Lung (tissue), 12 donors: ENCODE measurements around the gene FOXN3. TPM values are rescaled to one million over a fixed set of nuclear protein-coding genes. Genes with fewer than 3 reads are reported as not detected.

Experiments
- ATAC-seq: fragments of 200-7000 bp; cut with Tn5 transposase; one replicate; pipeline ENCODE4 v1.9.1; 2020; ENCODE audit warnings: moderate number of reproducible peaks; ENCODE audit not compliant: insufficient read depth, low FRiP score
- DNase-seq, 3 donors: peaks; one replicate each; pipeline ENCODE4 v3.0.0-alpha.2; 2013 to 2017
- H3K27ac ChIP-seq, 2 donors: one replicate each; pipeline ENCODE4 v1.5.1; 2013; ENCODE audit warnings: mild to moderate bottlenecking in 2 of 2, moderate library complexity in 2 of 2, control low read depth in 1 of 2, inconsistent platforms in 1 of 2, low read depth in 1 of 2, low read length in 1 of 2
- H3K27me3 ChIP-seq, 3 donors: one replicate each; pipeline ENCODE4 v1.5.1; 2013; ENCODE audit warnings: low read length in 2 of 3; ENCODE audit not compliant: control insufficient read depth in 3 of 3, insufficient read depth in 3 of 3
- H3K36me3 ChIP-seq, 4 donors: one replicate each; pipeline ENCODE4 v1.5.1; 2013; ENCODE audit warnings: low read length in 4 of 4, mild to moderate bottlenecking in 1 of 4, moderate library complexity in 1 of 4; ENCODE audit not compliant: control insufficient read depth in 4 of 4, insufficient read depth in 4 of 4
- H3K4me1 ChIP-seq, 5 donors: one replicate each; pipeline ENCODE4 v1.5.1; 2013; ENCODE audit warnings: low read length in 5 of 5, mild to moderate bottlenecking in 2 of 5, moderate library complexity in 1 of 5; ENCODE audit not compliant: control insufficient read depth in 5 of 5, insufficient read depth in 5 of 5
- H3K4me3 ChIP-seq: one replicate; pipeline ENCODE4 v1.5.1; 2013; ENCODE audit warnings: mild to moderate bottlenecking, control low read depth, moderate library complexity
- H3K9ac ChIP-seq, 2 donors: one replicate each; pipeline ENCODE4 v1.5.1; 2013; ENCODE audit warnings: low read length in 2 of 2, control low read depth in 1 of 2; ENCODE audit not compliant: insufficient read depth in 1 of 2
- H3K9me3 ChIP-seq, 4 donors: one replicate each; pipeline ENCODE4 v1.5.1; 2013; ENCODE audit warnings: low read length in 3 of 4, mild to moderate bottlenecking in 1 of 4, moderate library complexity in 1 of 4; ENCODE audit not compliant: control insufficient read depth in 4 of 4, insufficient read depth in 3 of 4
- CTCF ChIP-seq: IDR thresholded peaks from 2 replicates; pipeline ENCODE4 v1.5.1; 2012; ENCODE audit warnings: mild to moderate bottlenecking; ENCODE audit errors: control extremely low read depth, extremely low read depth
- WGBS, 2 donors: extraction: QIAGEN DNeasy Blood & Tissue Kit; methylation state at CpG; one replicate each; pipeline ENCODE4 v1.1.7; 2013; 5-methylcytosine and 5-hydroxymethylcytosine counted together
- polyA plus RNA-seq, 2 donors: library from polyadenylated mRNA; stranded (reverse); fragments of 200-250 nt; gene quantifications; one replicate each; pipeline ENCODE4 v1.2.1, GENCODE V29; 2013
- total RNA-seq, 2 donors: library from RNA; depleted of rRNA in 1 of 2; stranded (reverse); fragments of >200 nt in 1 of 2; gene quantifications; one replicate each; pipeline ENCODE4 v1.2.1, GENCODE V29; 2014 to 2021
- donor health status: control.
- donor health status: control.
- donor health status: Bipolar disorder and iron deficiency.
- donor health status: healthy.
- donor health status: DM: yes; HTN: yes; CAD: no.

The FOXN3 gene
- total and polyA plus RNA-seq, 4 donors: 12.7 to 69.7 (median 34.9) TPM

GRCh38 chr14:89144066-89144465, 273.0 kb downstream of the FOXN3 start:
- TF ChIP-seq CTCF: no peak
- no peaks in the 10 kb centered on the region for H3K27me3 ChIP-seq
- H3K4me1 ChIP-seq: no peaks in the 10 kb centered on the region
- H3K9me3 ChIP-seq: no peaks in the 10 kb centered on the region
- no peak overlapping the region for H3K27ac ChIP-seq
- H3K9ac ChIP-seq: no peak overlapping the region
- no peaks in the 10 kb centered on the region for H3K36me3 ChIP-seq
- DNase-seq: no peak
- WGBS, 2 donors: 90 to 96% methylated on average over 3 of the region's 3 CpGs
- no peak for ATAC-seq
- no peak overlapping the region for H3K4me3 ChIP-seq

DNA sequence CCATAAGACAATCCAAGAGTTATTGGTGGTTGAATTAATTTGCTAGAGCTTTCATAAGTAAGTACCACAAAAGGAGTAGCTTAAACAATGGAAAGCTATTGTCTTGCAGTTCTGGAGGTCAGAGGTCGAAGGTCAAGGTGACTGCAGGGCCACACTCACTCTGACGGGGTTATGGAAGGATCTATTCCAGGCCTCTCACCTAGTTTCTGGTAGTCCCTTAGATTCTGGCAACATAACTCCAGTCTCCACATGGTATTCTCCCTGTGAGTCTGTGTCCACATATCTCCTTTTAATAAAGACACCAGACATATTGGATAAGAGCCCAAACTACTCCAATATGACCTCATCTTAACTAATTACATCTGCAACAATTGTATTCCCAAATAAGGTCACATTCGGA, 273.4 kb downstream of the FOXN3 start:
- Histone ChIP-seq H3K4me3 (no peak overlapping the region), H3K27me3 (no peaks in the 10 kb centered on the region), H3K9ac (no peak overlapping the region), H3K9me3 (no peaks in the 10 kb centered on the region), H3K27ac (no peak overlapping the region), H3K4me1 (no peaks in the 10 kb centered on the region), H3K36me3 (no peaks in the 10 kb centered on the region)
- 88 to 96% methylated on average over 3 of the region's 3 CpGs for WGBS, 2 donors
- DNase-seq (no peak), ATAC-seq (no peak)
- no peak for TF ChIP-seq CTCF

GRCh38 chr14:89142366-89142765, 274.7 kb downstream of the FOXN3 start:
- DNase-seq: no peak
- H3K9ac ChIP-seq: no peak overlapping the region
- WGBS, 2 donors: 88 to 90% methylated on average over 5 of the region's 5 CpGs

More at GRCh38 chr14:89142366-89142765, 274.7 kb downstream of the FOXN3 start:
- peaks cover 0 to 3% (median 0%) of the 10 kb centered on the region in 4 donors for H3K9me3 ChIP-seq
- no peaks in the 10 kb centered on the region for H3K27me3 ChIP-seq
- no peak for ATAC-seq
- peaks cover 0 to 2% (median 0%) of the 10 kb centered on the region in 5 donors for H3K4me1 ChIP-seq
- no peak overlapping the region for H3K4me3 ChIP-seq
- H3K27ac ChIP-seq: no peak overlapping the region
- H3K36me3 ChIP-seq: no peaks in the 10 kb centered on the region
- no peak for TF ChIP-seq CTCF
